Smooth muscle cell of the brain vasculature (primary cell): ENCODE measurements around the gene ATP5F1B.
"Not testable (repeated sequence)": the region's sequence is repeated elsewhere in the genome, so short reads cannot be mapped to it uniquely, and the experiment has no call there.

ENCODE experiments used
- DNase-seq: peaks from one replicate; pipeline ENCODE4 v3.0.0-alpha.2; 2012; ENCODE audit warnings: low read depth, low spot score

The ATP5F1B gene

DNA sequence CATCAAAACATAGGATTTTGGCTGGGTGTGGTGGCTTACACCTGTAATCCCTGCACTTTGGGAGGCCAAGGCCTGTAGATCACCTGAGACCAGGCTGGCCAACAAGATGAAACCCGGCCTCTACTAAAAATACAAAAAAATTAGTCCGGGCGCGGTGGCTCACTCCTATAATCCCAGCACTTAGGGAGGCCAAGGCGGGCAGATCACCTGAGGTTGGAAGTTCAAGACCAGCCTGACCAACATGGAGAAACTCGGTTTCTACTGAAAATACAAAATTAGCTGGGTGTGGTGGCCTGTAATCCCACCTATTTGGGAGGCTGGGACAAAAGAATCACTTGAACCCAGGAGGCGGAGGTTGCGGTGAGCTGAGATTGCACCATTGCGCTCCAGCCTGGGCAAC is 2.2 kb upstream of the ATP5F1B start:
- DNase-seq, result not testable (repeated sequence)

DNA sequence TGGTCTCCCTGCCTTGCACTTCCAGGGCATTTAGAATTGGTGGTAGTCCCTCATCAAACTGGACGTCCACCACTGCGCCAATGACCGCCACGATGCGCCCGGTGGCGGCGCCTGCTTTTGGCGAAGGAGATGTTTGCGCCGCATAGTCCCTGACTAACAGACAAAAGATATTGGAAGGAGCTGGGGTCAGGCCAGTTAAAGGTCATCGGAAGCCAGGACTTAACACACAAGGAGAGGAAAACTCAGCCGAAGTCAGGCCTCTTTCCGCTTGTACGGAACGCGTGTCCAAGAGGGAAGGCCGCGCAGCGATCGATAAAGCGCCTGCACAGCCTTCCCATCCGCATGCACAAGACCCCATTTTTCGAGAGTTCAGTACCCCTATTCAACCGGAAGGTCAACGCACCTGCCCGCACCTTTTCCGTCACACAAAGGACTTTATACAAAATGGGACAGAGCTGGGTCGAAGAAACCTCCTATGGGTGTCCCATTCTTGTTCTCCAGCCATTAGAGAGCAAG is 525 bp downstream of the ATP5F1B start:
- DNase-seq, result no peak

DNA sequence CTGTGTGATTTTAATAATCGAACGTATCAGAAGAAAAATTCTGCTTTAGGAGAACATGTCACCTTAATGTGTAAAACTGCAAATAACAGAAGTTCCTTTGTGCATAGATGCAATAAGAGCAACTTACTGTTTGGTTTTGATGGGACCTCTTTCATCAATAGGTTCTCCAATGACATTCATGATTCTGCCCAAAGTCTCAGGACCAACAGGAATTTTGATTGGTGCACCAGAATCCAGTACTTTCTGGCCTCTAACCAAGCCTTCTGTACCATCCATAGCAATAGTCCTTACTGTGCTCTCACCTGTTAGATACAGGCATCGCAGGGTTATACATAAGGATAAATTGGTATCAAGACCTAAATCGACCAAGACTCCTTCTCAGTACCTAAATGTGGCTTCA is 1.1 kb downstream of the ATP5F1B start:
- no peak for DNase-seq

DNA sequence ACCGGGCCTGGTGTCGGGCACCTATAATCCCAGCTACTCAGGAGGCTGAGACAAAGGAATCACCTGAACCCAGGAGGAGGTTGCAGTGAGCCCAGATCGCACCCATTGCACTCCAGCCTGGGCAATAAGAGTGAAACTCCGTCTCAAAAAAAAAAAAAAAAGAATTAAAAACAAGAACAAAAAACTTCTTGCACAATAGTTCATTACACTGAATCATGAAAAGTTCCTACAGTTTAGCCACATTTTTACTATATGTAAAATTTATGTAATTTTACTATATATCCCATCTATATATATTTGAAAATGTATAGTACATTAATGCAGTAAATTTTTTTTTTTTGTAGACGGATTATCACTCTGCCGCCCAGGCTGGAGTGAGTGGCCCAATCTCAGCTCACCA is 4.6 kb downstream of the ATP5F1B start:
- DNase-seq, result no peak

DNA sequence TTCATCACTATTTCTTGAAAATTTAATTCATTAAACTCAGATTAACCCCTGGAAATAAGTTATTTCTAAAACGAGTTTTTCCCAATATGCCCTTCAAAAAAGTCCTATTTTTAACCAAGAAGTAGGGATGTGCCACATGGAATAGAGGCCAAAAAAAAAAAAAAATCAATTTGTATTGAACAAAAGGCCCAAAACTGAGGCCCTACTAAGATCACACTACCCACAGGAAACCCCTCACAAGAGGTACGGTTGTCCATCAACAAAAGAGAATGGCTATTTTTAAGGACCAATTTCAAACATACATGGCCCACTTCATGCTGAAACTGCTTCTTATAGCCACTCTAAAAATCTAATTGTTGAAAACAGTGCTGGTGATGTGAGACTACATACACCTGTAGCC is 8.2 kb downstream of the ATP5F1B start:
- no peak for DNase-seq

DNA sequence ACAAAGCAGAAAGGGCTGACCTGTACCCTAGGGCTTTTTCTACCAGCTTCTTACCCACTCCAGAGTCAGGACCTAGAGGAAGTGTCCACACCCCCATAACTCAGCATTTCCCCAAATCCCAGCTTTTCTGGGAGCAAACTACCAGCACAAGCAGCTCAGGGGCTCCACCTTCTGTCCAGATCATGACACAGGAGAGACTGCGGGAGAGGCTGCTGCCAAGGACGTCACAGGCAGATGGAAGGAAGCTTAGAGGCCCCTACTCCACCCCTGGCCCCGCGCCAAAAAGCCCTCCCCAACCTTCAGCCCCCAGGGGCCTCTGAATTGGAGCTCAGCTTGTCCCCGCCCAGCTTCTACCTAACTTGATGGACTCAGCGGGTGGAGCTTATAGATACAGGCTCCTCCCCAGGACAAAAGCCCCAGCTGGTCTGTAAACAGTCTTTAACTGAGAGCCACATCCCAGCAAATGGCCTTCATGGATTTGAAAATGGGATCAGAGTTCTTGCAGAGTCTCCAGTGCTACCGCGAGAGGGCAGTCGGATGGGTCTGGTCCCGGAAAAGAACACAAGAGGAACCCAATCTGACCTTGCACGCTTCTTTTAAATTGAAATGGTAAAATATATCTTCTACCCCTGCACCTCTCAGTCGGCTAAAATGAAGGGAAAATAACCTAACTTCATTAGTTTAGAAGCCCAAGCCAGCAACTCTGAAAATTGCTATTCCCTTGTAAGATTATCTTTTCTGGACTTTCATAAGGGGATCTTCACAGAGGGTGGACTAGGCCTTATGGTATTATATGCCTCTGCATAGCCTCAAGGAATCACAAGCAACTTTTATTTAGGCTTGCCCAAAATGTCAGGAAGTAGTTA is 8.9 kb downstream of the ATP5F1B start:
- peak; percentile 100 for DNase-seq

DNA sequence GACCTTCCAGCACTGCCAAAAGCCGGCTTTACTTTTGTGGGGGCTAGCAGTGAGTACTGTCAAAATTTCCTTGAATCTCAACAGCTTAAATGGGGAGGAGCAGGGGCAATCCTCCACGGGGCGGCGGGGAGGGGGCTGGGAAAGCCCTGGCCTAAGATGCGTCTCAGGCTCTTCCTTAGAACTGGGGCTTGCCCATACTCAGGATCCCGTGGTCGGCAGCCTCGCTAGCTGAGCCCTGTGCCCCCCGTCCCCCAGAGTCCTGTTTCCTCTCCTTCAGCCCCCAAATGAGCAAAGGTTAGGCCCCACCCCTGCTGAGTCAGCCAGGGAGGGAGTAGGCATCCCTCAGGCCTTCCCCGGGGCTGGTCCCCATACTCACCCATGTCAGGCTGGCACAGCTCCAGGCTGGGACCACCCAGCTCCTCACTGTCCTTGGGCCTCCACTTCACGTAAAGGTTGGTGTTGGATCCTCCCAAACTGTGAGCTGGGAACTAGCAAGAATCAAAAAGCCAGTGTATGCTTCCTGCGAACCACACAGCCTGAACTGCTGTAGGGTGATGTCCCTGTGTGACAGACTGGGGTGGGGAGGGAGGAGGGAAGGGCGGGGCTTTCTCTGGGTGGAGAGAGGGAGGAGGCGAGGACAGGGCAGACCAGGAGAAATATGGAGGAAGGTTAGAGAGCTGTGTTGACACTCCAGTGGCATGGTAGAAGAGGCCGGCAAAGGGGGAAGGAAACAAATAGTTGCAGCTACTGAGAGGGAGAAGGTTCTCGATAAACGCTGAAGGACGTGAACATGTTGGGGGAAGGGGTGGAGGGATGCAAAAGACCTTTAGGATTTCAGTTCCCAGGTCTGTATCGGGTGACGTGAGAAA is 9.7 kb downstream of the ATP5F1B start:
- DNase-seq, result peak; percentile 57

DNA sequence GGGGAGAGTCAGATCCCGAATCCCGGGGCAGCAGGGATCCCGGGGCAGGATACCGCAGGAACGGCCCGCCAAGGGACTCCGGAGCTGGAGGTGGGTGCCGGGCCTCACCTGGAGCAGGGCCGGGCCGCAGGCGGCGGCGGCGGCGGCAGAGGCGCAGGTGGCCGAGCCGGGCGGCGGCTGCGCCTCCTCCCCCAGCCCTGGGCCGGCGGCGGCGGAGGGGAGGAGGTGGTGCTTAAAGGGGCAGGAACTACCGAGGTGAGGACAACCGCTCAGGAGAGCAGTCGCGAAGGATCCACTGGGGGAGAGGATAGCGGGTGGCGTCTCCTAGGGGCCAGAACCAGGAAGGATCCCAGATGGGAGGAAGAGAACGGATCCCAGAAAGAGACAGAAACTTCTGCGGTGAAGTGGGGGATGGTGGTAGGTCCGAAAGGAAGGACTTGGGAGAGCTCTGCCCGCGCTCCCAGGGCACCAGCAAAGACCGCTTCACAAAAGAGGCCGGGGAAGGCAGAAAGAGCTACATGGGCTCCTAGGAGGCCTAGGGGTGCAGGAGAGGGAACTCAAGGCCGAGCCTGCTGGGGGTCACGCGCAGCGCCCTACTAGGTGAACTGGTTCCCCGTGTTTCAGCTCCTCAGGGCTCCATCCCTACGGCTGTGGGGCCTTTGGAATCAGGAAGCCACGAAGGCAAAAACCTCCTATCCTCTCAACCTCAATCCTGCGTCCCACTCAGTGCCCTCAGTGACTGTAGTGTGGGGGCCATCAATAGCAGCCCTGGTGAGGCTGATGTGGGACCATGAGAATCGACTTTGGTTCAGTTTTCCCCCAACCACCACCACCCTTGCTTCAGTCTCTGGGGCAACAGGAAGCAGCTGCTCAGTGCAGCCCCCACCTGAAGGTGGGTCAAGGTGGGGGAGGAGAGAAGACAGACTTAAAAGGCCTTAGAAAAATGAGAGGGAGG is 10.7 kb downstream of the ATP5F1B start:
- DNase-seq, result no peak

DNA sequence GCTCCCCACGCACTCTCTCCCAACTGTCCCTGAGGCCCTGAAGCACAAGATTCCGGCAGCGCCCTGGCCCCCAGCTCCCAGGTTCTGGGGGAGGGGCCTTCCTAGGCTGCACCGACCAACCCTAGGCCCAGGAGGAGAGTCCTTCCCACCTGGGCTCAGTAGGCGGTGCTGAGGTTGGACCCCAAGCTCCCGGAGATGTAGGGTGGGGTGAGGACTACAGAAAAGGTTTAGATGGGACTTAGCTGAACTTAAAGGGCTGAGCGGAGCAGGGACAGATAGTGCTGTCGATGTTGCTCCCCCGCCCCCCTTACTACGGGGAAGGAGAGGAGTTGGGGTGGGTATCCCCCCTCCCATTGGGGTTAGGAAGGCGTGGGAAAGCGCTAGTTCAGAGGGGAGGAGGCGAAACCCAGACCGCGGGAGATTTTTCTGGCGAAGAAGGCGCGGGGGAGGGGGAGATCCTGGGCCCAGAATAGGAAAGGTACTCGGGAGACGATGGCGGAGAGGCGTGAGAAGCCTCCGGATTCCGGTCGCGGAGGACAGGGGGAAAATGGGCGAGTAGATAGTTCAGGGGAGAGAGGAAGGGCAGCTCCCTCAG is 11.4 kb downstream of the ATP5F1B start:
- no peak for DNase-seq

DNA sequence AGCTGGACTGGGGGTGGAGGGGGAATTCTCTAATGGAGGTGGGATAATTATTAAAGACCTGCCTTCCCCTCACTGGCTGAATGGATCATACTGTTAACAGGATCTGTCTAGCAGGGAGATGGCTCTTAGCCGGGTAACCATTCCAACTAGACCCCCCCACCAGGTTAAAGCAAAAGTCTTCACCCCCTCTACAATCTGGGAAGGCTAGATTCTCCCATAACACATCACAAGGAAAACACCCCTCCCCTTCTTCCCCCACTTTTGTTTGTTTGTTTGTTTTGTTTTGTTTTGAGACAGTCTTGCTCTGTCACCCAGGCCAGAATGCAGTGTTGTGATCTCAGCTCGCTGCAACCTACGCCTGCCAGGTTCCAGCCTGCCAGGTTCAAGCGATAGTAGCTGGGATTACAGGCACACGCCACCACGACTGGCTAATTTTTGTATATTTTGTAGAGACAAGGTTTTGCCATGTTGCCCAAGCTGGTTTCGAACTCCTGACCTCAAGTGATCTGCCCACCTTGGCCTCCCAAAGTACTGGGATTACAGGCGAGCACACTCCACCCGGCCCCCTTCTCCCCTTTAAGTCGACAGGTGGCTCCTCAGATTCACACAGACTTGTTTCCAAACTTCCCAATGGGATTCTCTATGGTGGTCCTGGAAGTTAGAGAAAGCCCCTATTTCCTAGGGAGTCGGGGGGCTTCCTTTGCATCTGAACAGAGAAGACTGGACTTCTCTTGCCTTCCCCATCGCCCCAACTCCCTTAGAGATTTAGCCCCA is 12.1 kb downstream of the ATP5F1B start:
- no peak for DNase-seq

DNA sequence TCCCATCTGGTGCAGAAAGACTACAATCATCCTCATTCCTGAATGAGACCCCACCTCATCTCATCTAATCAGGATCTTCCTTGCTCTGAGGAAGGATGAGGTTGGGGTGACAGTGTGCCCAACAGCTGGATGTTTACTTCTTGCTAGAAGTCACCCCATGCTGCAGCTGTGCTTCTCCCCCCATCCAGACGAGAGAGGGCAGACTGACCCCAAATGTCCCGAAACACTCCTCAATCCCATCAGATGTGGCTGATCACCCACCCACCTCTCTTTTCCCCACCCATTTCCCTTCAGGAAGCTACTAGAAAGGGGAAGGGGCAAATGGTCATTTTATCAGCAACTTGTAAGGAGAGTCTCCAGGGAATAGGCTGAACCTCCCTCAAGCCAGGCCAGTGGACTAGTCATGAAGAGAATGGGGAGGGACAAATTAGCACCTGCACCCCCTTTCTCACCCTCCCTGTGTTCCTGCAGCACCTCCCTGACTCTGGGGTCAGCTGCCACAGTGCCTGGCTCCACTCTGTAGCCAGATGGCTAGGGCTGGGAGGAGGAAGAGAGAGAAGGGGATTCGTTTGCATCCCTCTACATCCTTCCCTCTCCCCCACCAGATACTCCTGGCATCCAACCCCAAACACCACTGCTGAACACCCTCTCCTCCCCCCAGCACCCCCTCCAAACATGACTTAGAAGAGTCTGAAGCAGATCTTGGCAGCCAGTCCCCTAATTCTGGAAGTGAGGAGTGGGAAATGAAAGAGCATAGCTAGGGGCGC is 12.9 kb downstream of the ATP5F1B start:
- no peak for DNase-seq

DNA sequence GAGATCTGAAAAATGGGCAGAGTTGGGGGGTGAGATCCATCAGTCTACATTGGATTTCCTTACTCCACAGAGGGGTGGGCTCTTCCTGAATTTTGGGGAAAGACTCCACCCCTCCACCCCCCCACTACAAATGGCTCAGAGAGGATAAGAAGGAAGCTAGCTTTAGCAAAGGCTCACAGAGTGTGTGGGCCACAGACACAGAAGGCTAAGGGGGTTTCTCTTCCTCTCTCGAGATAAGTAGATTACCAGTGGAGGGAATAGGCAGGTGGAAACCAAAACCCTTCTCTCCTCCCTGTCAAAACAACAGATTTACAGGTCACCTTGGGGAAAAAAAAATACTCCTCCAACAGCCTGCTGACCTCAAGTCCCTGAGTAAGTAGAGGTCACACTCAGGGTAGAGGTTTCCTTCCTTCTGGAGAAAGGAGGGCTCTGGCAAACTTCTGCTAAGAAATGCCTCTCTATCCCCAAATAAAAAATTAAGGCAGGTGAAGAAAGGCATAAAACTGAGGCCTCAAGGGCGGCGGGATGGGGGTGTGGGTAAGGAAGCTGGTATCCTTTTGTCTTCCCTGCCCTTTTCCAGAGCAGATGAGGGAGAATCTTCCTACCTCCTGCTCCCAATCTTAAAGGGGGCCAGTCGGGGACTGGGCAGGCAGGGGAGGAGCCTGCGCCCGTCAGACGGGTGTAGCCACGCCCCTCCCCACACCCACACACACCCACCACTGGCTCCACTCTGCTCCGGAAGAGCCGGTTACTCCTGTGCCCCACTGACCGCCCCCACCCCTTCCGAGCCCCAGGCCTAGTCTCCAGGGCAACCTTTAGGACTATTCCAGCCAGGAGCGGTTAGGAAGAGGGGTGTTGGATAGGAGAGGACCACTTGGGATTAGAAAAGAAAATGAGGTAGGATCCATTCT is 13.7 kb downstream of the ATP5F1B start:
- DNase-seq, result no peak

DNA sequence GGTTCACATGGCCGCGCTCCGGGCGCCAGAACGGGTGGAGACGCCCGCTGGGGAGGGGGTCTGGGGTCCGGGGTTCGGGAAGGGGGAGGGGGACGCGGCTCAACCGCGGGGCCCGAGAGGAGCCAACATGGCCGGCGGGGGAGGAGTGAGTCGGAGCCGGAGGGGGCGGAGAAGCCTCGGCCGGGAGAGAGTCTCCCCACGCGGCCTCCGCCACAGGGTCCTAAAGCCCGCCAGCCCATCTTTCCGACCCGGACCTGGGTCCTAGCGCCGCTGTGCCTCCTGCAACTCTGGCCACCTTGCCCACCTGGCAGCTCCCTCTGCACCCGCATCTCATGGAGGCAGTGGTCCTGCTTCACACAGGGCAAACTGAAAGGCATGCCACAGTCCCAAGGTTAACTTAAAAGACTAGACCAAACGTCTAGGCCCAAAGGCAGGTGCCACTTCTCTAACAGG is 15.6 kb downstream of the ATP5F1B start, which contains the start of gene BAZ2A:
TSS of gene BAZ2A (minus strand) at position 147 of the 453 bp plus-strand sequence. CDS start 12,796 bp downstream, outside the sequence.
- no peak for DNase-seq

DNA sequence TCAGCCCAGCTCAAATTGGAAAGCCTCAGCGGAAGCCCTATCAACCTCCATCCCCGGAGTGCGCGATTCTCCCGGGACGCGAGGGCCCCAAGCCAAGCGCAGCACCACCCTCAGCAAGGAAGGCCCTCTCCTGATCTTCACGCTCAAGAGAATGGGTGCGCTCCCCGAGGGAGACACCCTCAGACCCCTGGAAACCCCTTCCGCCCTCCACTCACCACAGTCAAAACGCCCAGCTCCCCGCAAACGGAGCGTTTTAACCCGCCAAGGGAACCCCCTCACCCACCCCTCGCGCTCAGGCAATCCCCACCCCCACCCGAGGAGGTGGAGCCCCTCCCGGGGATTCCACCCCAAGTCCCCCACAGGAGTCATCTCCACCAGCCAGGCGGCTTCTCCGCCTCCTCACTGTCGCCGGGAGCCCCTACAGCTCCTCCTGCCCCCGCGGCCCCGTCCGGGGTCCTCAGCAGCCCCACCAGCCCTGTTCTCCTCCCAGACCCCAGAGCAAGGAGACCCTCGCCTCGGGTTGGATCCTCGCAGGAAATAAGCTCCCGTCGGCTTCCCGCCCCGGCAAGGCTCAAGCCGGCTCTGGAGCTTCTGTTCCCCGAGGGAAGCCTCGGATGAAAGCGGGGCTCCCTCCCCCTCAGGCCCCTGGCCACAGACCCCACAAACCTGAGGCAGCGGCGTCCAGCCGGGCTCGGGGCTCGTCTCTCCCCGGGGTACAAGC is 16.2 kb downstream of the ATP5F1B start:
- DNase-seq, result no peak

DNA sequence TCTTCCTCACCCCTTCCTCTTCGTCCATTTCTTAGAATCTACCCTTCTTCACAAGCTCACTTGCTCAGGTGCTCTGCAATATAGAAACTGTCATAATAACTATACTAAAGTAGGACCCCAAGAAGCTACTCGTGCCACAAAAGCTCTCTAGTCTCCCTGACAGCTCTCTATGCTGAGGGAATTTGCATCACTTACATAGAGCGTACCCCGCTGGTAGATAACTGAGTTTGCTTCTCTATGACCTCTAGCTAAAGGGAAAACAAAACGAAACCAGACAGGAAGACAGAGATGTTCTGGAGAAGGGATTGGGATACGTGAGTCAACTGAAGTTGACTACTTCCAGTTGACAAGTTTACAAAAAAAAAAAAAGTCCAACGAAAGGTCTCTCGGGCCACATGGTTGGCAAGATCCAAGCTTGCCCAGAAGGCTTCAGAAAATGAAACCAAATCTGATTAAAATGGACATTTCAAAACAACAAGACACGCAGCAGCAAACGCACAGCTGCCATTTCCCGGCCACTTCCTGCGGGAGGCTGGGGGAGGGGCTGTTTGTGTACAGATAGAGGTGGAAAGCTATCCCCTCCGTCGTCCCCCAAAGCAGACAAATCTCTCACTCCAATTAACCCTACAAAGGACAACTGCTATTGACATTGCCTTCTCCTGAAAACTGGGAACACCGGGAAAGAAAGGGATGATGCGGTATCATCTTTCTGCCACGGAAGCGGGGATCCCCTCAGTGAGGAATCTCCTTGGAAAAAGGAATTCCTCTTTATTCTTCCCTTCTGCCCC is 16.9 kb downstream of the ATP5F1B start:
- DNase-seq, result no peak

DNA sequence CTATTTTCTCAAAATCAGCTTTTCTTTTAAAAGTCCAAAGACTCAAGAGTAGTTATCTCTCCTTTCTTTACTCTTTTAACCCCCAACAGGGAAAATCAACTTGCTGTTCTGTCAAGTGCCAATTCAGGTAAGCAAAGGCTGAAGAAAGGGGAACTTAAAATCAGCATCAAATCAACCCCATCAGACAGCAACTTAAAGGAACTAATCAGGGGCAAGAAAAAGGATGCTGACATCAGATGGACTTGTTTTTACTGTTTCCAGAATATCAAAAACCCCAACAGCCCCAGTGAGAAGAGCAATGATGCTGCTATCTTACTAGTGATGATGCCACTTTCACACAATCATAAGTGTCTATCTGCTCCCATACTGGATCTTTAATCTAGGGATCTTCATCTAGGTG is 19.1 kb downstream of the ATP5F1B start:
- DNase-seq, result no peak

DNA sequence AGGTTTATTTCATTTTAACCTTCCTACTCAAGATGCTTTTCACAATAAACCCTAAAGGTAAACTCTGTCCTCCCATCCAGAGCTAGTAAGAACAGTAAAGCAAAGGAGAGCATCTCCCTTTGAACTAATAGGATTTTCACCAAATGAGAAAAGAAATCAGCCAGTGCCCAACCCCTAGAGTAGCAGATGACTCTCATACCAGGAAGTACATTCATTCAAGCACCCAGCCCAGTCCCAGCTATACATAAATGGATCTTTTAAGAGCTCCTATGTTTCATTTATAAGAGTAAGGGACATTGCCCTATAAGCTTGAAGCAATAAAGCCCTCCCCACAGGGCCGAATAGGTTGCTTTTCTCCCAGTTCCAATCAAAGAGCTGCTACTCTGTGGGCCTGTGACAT is 23.2 kb downstream of the ATP5F1B start:
- DNase-seq, result no peak
